GM12878 (cell line): Measurements from ENCODE around the gene ADAMTS2. TPM values are rescaled to one million over a fixed set of nuclear protein-coding genes. Genes with fewer than 3 reads are reported as not detected.

ENCODE experiments used
- ATAC-seq: fragments of 200-7000 bp; cut with Tn5 transposase; 3 replicates; pipeline ENCODE4 v1.9.1; 2020; ENCODE audit warnings: mild to moderate bottlenecking, moderate library complexity
- BruUV-seq: library from RNA; stranded (reverse); fragments of 400-500 nt; replicated peaks from 2 replicates; lab custom pipeline; 2021; lab: Mats Ljungman, UMichigan
- CTCF ChIA-PET: fragments of 300-600 bp; sonication (Branson Sonifier 250); formaldehyde crosslinking; extraction: SDS; loops from one replicate; lab custom pipeline; 2021; ENCODE audit warnings: inconsistent platforms; lab: Yijun Ruan, JAX
- POLR2A ChIA-PET: fragments of 350-600 bp; formaldehyde crosslinking; extraction: SDS; loops from one replicate; lab custom pipeline; 2021; ENCODE audit warnings: inconsistent platforms; lab: Charles Lee
- RAD21 ChIA-PET: fragments of 300-600 bp; sonication (Branson Sonifier 250); formaldehyde crosslinking; loops from one replicate; lab custom pipeline; 2023; ENCODE audit warnings: antibody characterized with exemption; ENCODE audit not compliant: unreplicated experiment; lab: Charles Lee
- SMC1A ChIA-PET: fragments of 300-600 bp; sonication (Branson Sonifier 250); formaldehyde crosslinking; loops from one replicate; lab custom pipeline; 2023; ENCODE audit not compliant: unreplicated experiment, uncharacterized antibody; lab: Charles Lee
- DNase-seq: peaks from one replicate; pipeline ENCODE4 v3.0.0-alpha.2; 2011; ENCODE audit warnings: low read depth, low spot score
- FAIRE-seq: peaks from 3 replicates; lab custom pipeline; 2011; peaks lifted over from hg19 to GRCh38; lab: Jason Lieb, UNC
- H2AFZ ChIP-seq: 2 replicates; pipeline ENCODE4 v1.6.0; 2011; ENCODE audit warnings: low read depth, low read length, control low read depth; ENCODE audit not compliant: control insufficient read depth
- H3K27ac ChIP-seq: 2 replicates; pipeline ENCODE4 v1.5.1; 2011; ENCODE audit warnings: control low read depth; ENCODE audit not compliant: control insufficient read depth, insufficient read depth
- H3K27me3 ChIP-seq, 2 experiments: replicated peaks in 1 of 2; 2 replicates each; pipeline versions ENCODE4 v1.6.0 to v1.6.1; 2011; ENCODE audit warnings: low read length in 1 of 2; ENCODE audit not compliant: control insufficient read depth in 2 of 2, insufficient read depth in 2 of 2
- H3K36me3 ChIP-seq, 2 experiments: 2 replicates each; pipeline ENCODE4 v1.5.1; 2011; ENCODE audit warnings: low read length in 1 of 2; ENCODE audit not compliant: control insufficient read depth in 2 of 2, insufficient read depth in 2 of 2
- H3K4me1 ChIP-seq: 2 replicates; pipeline ENCODE4 v1.6.1; 2011; ENCODE audit warnings: mild to moderate bottlenecking, low read length, moderate library complexity, mixed read lengths; ENCODE audit not compliant: control insufficient read depth, insufficient read depth
- H3K4me2 ChIP-seq: 2 replicates; pipeline ENCODE4 v1.6.0; 2011; ENCODE audit warnings: control low read depth; ENCODE audit not compliant: control insufficient read depth, insufficient read depth
- H3K4me3 ChIP-seq: fragments of 200-600 bp; sonication (generic); 2 replicates; pipeline ENCODE4 v1.5.1; 2016
- H3K79me2 ChIP-seq: 2 replicates; pipeline ENCODE4 v1.6.0; 2011; ENCODE audit warnings: low read length; ENCODE audit not compliant: control insufficient read depth, insufficient read depth
- H3K9ac ChIP-seq: 2 replicates; pipeline ENCODE4 v1.8.0; 2011; ENCODE audit warnings: low read length, control low read depth, mixed read lengths; ENCODE audit not compliant: control insufficient read depth, insufficient read depth
- H3K9me3 ChIP-seq: replicated peaks from 3 replicates; pipeline ENCODE4 v1.5.1; 2011; ENCODE audit warnings: mild to moderate bottlenecking, low read length; ENCODE audit not compliant: control insufficient read depth, insufficient read depth
- H4K20me1 ChIP-seq: 2 replicates; pipeline ENCODE4 v1.6.0; 2011; ENCODE audit not compliant: control insufficient read depth, insufficient read depth
- CEBPB ChIP-seq, 2 experiments: fragments of 150-350 bp in 1 of 2; IDR thresholded peaks; 2 replicates each; pipeline ENCODE4 v1.6.1; 2012 to 2014; ENCODE audit warnings: low read depth in 2 of 2, low read length in 2 of 2, borderline replicate concordance in 1 of 2, inconsistent platforms in 1 of 2
- MXI1 ChIP-seq: fragments of 150-350 bp; IDR thresholded peaks from 2 replicates; pipeline ENCODE4 v1.6.1; 2011; ENCODE audit warnings: low read depth, mild to moderate bottlenecking, inconsistent platforms, low read length, improper control_type of control experiment
- POLR2A ChIP-seq: IDR thresholded peaks from 2 replicates; pipeline ENCODE4 v1.6.1; 2011; ENCODE audit warnings: low read depth, mild to moderate bottlenecking, low read length
- POLR2AphosphoS2 ChIP-seq: IDR thresholded peaks from 2 replicates; pipeline ENCODE4 v1.6.1; 2011; ENCODE audit warnings: low read depth, mild to moderate bottlenecking, low read length, improper control_type of control experiment, moderate library complexity
- RELB ChIP-seq: fragments of 450-650 bp; IDR thresholded peaks from 2 replicates; pipeline ENCODE4 v1.6.1; 2017; ENCODE audit warnings: low read depth, mild to moderate bottlenecking, moderate library complexity
- SMAD5 ChIP-seq: IDR thresholded peaks from 2 replicates; pipeline ENCODE4 v1.6.1; 2016; ENCODE audit warnings: antibody characterized with exemption, low read depth
- TCF3 ChIP-seq: IDR thresholded peaks from 2 replicates; pipeline ENCODE4 v1.6.1; 2012; ENCODE audit warnings: low read depth, mild to moderate bottlenecking, low read length, borderline replicate concordance; ENCODE audit not compliant: insufficient read depth
- ZNF274 ChIP-seq: IDR thresholded peaks from one replicate; pipeline ENCODE4 v1.8.0; 2011; ENCODE audit not compliant: insufficient read length, insufficient read depth
- ZNF687 ChIP-seq: fragments of 450-650 bp; IDR thresholded peaks from 2 replicates; pipeline ENCODE4 v1.6.1; 2017; ENCODE audit warnings: mild to moderate bottlenecking, moderate library complexity
- WGBS: methylation state at CpG from one replicate; pipeline ENCODE4 v1.1.6; 2016; ENCODE audit warnings: low lambda C conversion rate; ENCODE audit not compliant: insufficient replicate concordance, insufficient coverage; ENCODE audit errors: missing lambda C conversion rate; 5-methylcytosine and 5-hydroxymethylcytosine counted together
- in situ Hi-C: fragments of 300-500 bp; cut with MboI; formaldehyde crosslinking; loops from 9 replicates; pipeline ENCODE4 v1.14.3; 2018; ENCODE audit warnings: mixed read lengths
- intact Hi-C: fragments of 100-400 bp; cut with micrococcal nuclease; formaldehyde crosslinking; loops from one replicate; pipeline ENCODE4 v1.14.2; 2022; ENCODE audit not compliant: unreplicated experiment
- polyA plus RNA-seq, 11 experiments: library from polyadenylated mRNA; depleted of rRNA in 4 of 11; unstranded in 6 of 11; stranded (reverse) in 5 of 11; fragments of >200 nt; fragmentation: Nextera tagmentation in 4 of 11; fragmentation: Illumina TruSeq in 1 of 11; extraction: Ambion mirVana in 4 of 11; extraction: Trizol in 1 of 11; gene quantifications; 1 replicate in 1 of 11; 2 replicates in 10 of 11; pipeline versions ENCODE4 v1.2.1 to v1.2.3, GENCODE V29; 2011 to 2016; ENCODE audit warnings: inconsistent platforms in 2 of 11, missing spikeins in 2 of 11, low read depth in 1 of 11
- total RNA-seq, 4 experiments: library from RNA; depleted of rRNA in 3 of 4; stranded (reverse); fragments of >200 nt in 3 of 4; fragmentation: Illumina TruSeq in 1 of 4; extraction: Trizol in 1 of 4; gene quantifications; 2 replicates each; pipeline versions ENCODE4 v1.2.1 to v1.2.3, GENCODE V29; 2013 to 2021
- TF ChIP-seq, protein P1 (sequence below): fragments of 450-650 bp; IDR thresholded peaks from 2 replicates; pipeline ENCODE4 v1.6.1; 2018; ENCODE audit warnings: borderline replicate concordance, mild to moderate bottlenecking; ENCODE audit not compliant: partially characterized antibody
- TF ChIP-seq, protein P2 (sequence below): fragments of 450-650 bp; IDR thresholded peaks from 2 replicates; pipeline ENCODE4 v1.6.1; 2017; ENCODE audit warnings: borderline replicate concordance

ADAMTS2 gene
- total and polyA plus RNA-seq, 10 of the 15 experiments (the other 5 are each of a cell fraction or from before 2014, with no cell fraction given) = 0.03 to 0.05 TPM; not detected in 8

GRCh38 chr5:179079165-179079987 is 265.9 kb downstream of the ADAMTS2 start:
- H3K9me3 ChIP-seq = peaks cover 4% of the 10 kb centered on the region; the same call in 1 of the 3 replicates
- intact Hi-C loops = no loop called here
- SMC1A ChIA-PET = no interaction called here
- TF ChIP-seq CEBPB (IDR thresholded peaks at IDR 0.05; ENCODE audit: borderline replicate concordance in 1 of 2, low read depth in 2 of 2, low read length in 2 of 2) (no peak), MXI1 (no peak), POLR2AphosphoS2 (no peak), RELB (no peak), ZNF687 (peak; percentile 89), ZNF274 (peak; percentile 76), SMAD5 (no peak), TCF3 (no peak), POLR2A (no peak)
- TF ChIP-seq, protein P1, sequence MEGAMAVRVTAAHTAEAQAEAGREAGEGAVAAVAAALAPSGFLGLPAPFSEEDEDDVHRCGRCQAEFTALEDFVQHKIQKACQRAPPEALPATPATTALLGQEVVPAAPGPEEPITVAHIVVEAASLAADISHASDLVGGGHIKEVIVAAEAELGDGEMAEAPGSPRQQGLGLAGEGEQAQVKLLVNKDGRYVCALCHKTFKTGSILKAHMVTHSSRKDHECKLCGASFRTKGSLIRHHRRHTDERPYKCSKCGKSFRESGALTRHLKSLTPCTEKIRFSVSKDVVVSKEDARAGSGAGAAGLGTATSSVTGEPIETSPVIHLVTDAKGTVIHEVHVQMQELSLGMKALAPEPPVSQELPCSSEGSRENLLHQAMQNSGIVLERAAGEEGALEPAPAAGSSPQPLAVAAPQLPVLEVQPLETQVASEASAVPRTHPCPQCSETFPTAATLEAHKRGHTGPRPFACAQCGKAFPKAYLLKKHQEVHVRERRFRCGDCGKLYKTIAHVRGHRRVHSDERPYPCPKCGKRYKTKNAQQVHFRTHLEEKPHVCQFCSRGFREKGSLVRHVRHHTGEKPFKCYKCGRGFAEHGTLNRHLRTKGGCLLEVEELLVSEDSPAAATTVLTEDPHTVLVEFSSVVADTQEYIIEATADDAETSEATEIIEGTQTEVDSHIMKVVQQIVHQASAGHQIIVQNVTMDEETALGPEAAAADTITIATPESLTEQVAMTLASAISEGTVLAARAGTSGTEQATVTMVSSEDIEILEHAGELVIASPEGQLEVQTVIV = no peak
- TF ChIP-seq, protein P2, sequence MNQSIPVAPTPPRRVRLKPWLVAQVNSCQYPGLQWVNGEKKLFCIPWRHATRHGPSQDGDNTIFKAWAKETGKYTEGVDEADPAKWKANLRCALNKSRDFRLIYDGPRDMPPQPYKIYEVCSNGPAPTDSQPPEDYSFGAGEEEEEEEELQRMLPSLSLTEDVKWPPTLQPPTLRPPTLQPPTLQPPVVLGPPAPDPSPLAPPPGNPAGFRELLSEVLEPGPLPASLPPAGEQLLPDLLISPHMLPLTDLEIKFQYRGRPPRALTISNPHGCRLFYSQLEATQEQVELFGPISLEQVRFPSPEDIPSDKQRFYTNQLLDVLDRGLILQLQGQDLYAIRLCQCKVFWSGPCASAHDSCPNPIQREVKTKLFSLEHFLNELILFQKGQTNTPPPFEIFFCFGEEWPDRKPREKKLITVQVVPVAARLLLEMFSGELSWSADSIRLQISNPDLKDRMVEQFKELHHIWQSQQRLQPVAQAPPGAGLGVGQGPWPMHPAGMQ = no peak

More at GRCh38 chr5:179079165-179079987, 265.9 kb downstream of the ADAMTS2 start:
- H3K4me3 ChIP-seq = no peak overlapping the region
- in situ Hi-C loops = no loop called here
- ATAC-seq (no peak), FAIRE-seq (no peak), DNase-seq (no peak)
- 68% methylated on average over 11 of the region's 11 CpGs for WGBS
- H2AFZ ChIP-seq = no peak overlapping the region
- POLR2A ChIA-PET = no interaction called here
- no peaks in the 10 kb centered on the region for H3K4me1 ChIP-seq
- CTCF ChIA-PET = no interaction called here
- no peak overlapping the region for H3K9ac ChIP-seq
- no peak overlapping the region for H3K4me2 ChIP-seq
- no peak overlapping the region for H3K27ac ChIP-seq
- no peaks in the 10 kb centered on the region for H3K27me3 ChIP-seq
- BruUV-seq = no TSS peak
- no peaks in the 10 kb centered on the region for H4K20me1 ChIP-seq
- H3K36me3 ChIP-seq = no peaks in the 10 kb centered on the region
- RAD21 ChIA-PET = no interaction called here
- H3K79me2 ChIP-seq = no peaks in the 10 kb centered on the region
